SK-N-SH treated with all-trans-retinoic acid at 6 μM for 48 hours (cell line): ENCODE measurements around the gene OCSTAMP.

ENCODE experiments used
- ARNTL ChIP-seq: fragments of 450-650 bp; formaldehyde crosslinking; IDR thresholded peaks from 2 replicates; pipeline ENCODE4 v1.5.0; 2020; ENCODE audit warnings: low read depth, mild to moderate bottlenecking, moderate library complexity, borderline replicate concordance
- PATZ1 ChIP-seq: fragments of 250-450 bp; sonication (Bioruptor Pico); IDR thresholded peaks from 2 replicates; pipeline ENCODE4 v1.8.0; 2020; ENCODE audit warnings: mild to moderate bottlenecking, moderate library complexity, borderline replicate concordance
- PPARA ChIP-seq: fragments of 250-450 bp; sonication (Bioruptor Pico); IDR thresholded peaks from 2 replicates; pipeline ENCODE4 v1.5.0; 2020; ENCODE audit warnings: mild to moderate bottlenecking, borderline replicate concordance
- SNAI2 ChIP-seq: fragments of 250-450 bp; sonication (Bioruptor Pico); IDR thresholded peaks from 2 replicates; pipeline ENCODE4 v1.5.0; 2020; ENCODE audit warnings: mild to moderate bottlenecking, moderate library complexity
- TSHZ2 ChIP-seq: fragments of 250-450 bp; sonication (Bioruptor Pico); IDR thresholded peaks from 2 replicates; pipeline ENCODE4 v1.5.0; 2020; ENCODE audit warnings: mild to moderate bottlenecking, moderate library complexity
- ZFP3 ChIP-seq: fragments of 250-450 bp; sonication (Bioruptor Pico); IDR thresholded peaks from 2 replicates; pipeline ENCODE4 v1.5.0; 2020; ENCODE audit warnings: mild to moderate bottlenecking, moderate library complexity
- ZFP30 ChIP-seq: fragments of 450-650 bp; formaldehyde crosslinking; IDR thresholded peaks from 2 replicates; pipeline ENCODE4 v1.5.0; 2022; ENCODE audit warnings: mild to moderate bottlenecking, moderate library complexity

- TF ChIP-seq ZFP30 = no peak
- no peak for TF ChIP-seq ZFP3 (CRISPR knock-in tag)
- no peak for TF ChIP-seq ARNTL (CRISPR knock-in tag)
- no peak for TF ChIP-seq SNAI2 (CRISPR knock-in tag)
- no peak for TF ChIP-seq PPARA
- no peak for TF ChIP-seq TSHZ2 (CRISPR knock-in tag)
- no peak for TF ChIP-seq PATZ1 (CRISPR knock-in tag)
These were observed 4.4 kb upstream of the OCSTAMP start for GRCh38 chr20:46554828-46555227.
